OCI-M2 (cell line): ENCODE results near the gene ZCCHC3.
"Not testable (repeated sequence)": the region's sequence is repeated elsewhere in the genome, so short reads cannot be mapped to it uniquely, and the experiment has no call there.

Experiments used
- DNase-seq: peaks from one replicate; lab custom pipeline; 2025; ENCODE audit not compliant: unreplicated experiment; lab: John Stamatoyannopoulos, UW

Gene ZCCHC3

GRCh38 chr20:336040-336439, 38.7 kb downstream of the ZCCHC3 start:
- DNase-seq = not testable (repeated sequence)

GRCh38 chr20:341682-342081, 44.3 kb downstream of the ZCCHC3 start:
- DNase-seq = no peak

- no peak for DNase-seq
Measured at GRCh38 chr20:343107-343506, 45.7 kb downstream of the ZCCHC3 start.

GRCh38 chr20:346033-346639, 48.8 kb downstream of the ZCCHC3 start:
- DNase-seq = no peak

- no peak for DNase-seq
Measured at GRCh38 chr20:346640-347316, 49.4 kb downstream of the ZCCHC3 start, which contains the start of gene NRSN2. Gene NRSN2, plus strand, starts transcription at chr20:347111. Its CDS starts 2,533 bp downstream, at chr20:349644.

- DNase-seq = no peak
Measured at GRCh38 chr20:347317-347639, 49.9 kb downstream of the ZCCHC3 start.

- peak; percentile 38 for DNase-seq
Measured at GRCh38 chr20:347640-348484, 50.5 kb downstream of the ZCCHC3 start.

GRCh38 chr20:348972-349841, 51.8 kb downstream of the ZCCHC3 start:
- DNase-seq = no peak
